ENCODE measurements around the gene UROC1. TPM values are rescaled to one million over a fixed set of nuclear protein-coding genes. Genes with fewer than 3 reads are reported as not detected.

Gene UROC1
- total and polyA plus RNA-seq, 2 experiments from 2014 or later: not detected

GRCh38 chr3:126493051-126493450 is 24.5 kb downstream of the UROC1 start (continued):
- TF ChIP-seq, protein P1, sequence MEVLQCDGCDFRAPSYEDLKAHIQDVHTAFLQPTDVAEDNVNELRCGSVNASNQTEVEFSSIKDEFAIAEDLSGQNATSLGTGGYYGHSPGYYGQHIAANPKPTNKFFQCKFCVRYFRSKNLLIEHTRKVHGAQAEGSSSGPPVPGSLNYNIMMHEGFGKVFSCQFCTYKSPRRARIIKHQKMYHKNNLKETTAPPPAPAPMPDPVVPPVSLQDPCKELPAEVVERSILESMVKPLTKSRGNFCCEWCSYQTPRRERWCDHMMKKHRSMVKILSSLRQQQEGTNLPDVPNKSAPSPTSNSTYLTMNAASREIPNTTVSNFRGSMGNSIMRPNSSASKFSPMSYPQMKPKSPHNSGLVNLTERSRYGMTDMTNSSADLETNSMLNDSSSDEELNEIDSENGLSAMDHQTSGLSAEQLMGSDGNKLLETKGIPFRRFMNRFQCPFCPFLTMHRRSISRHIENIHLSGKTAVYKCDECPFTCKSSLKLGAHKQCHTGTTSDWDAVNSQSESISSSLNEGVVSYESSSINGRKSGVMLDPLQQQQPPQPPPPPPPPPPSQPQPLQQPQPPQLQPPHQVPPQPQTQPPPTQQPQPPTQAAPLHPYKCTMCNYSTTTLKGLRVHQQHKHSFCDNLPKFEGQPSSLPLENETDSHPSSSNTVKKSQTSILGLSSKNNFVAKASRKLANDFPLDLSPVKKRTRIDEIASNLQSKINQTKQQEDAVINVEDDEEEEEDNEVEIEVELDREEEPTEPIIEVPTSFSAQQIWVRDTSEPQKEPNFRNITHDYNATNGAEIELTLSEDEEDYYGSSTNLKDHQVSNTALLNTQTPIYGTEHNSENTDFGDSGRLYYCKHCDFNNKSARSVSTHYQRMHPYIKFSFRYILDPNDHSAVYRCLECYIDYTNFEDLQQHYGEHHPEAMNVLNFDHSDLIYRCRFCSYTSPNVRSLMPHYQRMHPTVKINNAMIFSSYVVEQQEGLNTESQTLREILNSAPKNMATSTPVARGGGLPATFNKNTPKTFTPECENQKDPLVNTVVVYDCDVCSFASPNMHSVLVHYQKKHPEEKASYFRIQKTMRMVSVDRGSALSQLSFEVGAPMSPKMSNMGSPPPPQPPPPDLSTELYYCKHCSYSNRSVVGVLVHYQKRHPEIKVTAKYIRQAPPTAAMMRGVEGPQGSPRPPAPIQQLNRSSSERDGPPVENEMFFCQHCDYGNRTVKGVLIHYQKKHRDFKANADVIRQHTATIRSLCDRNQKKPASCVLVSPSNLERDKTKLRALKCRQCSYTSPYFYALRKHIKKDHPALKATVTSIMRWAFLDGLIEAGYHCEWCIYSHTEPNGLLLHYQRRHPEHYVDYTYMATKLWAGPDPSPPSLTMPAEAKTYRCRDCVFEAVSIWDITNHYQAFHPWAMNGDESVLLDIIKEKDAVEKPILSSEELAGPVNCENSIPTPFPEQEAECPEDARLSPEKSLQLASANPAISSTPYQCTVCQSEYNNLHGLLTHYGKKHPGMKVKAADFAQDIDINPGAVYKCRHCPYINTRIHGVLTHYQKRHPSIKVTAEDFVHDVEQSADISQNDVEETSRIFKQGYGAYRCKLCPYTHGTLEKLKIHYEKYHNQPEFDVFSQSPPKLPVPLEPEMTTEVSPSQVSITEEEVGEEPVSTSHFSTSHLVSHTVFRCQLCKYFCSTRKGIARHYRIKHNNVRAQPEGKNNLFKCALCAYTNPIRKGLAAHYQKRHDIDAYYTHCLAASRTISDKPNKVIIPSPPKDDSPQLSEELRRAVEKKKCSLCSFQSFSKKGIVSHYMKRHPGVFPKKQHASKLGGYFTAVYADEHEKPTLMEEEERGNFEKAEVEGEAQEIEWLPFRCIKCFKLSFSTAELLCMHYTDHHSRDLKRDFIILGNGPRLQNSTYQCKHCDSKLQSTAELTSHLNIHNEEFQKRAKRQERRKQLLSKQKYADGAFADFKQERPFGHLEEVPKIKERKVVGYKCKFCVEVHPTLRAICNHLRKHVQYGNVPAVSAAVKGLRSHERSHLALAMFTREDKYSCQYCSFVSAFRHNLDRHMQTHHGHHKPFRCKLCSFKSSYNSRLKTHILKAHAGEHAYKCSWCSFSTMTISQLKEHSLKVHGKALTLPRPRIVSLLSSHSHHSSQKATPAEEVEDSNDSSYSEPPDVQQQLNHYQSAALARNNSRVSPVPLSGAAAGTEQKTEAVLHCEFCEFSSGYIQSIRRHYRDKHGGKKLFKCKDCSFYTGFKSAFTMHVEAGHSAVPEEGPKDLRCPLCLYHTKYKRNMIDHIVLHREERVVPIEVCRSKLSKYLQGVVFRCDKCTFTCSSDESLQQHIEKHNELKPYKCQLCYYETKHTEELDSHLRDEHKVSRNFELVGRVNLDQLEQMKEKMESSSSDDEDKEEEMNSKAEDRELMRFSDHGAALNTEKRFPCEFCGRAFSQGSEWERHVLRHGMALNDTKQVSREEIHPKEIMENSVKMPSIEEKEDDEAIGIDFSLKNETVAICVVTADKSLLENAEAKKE (CRISPR knock-in tag; IDR thresholded peaks at IDR 0.05): no peak

DNA sequence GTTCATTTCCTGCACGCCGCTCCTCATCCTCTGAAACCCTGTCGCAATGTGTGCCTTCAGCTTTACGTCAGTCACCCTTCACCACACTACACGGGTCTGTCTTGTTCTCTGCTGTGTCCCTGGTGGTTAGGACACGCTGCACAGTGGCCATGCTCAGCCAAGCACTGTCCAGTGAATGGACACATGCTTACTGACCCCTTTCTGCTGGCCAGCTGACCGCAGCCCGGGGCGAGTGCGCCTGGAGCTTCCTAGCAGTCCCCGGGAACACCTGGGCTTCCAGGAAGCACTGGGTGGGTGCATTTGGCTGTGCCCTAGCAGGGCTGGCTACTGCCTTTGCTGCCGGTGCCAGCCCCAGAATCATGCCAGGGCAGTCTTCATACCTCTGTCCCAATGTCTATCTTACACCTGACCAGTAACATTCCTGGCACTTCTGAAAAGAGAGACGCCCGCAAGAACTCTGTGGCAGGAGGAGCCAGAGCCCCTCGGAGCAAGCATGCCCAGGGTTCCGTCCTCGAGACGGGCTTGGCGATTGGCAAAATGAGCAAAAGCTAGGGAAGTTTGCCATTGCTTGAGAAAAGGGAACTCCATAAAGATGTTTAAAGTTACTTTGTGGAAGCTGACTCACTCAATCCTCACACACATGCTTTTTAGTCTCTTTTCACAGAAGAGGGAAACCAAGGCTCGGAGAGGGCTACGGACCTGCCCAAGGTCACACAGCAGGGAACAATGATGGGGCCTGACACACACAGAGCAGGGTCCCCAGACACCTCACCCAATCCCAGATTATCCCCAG is 26.2 kb downstream of the UROC1 start:
- no peaks in the 10 kb centered on the region for H3K79me2 ChIP-seq (replicated peaks; ENCODE audit: insufficient read depth)
- H3K36me3 ChIP-seq (ENCODE audit: insufficient read depth): no peaks in the 10 kb centered on the region
- H3K4me3 Mint-ChIP-seq: no peak overlapping the region
- H3K4me1 Mint-ChIP-seq: peaks cover 22% of the 10 kb centered on the region
- peaks cover 14% of the 10 kb centered on the region for H3K27me3 Mint-ChIP-seq (ENCODE audit: insufficient read depth, low read depth, poor library complexity)
- no peaks in the 10 kb centered on the region for H3K27me3 ChIP-seq (ENCODE audit: insufficient read depth)
- TF ChIP-seq NANOG (IDR thresholded peaks at IDR 0.05; ENCODE audit: borderline replicate concordance): no peak
- no peak for TF ChIP-seq ZNF114 (CRISPR knock-in tag; IDR thresholded peaks at IDR 0.05)
- no peak for TF ChIP-seq ETS1 (IDR thresholded peaks at IDR 0.05)
- TF ChIP-seq EZH2phosphoT487 (IDR thresholded peaks at IDR 0.05; ENCODE audit: unreplicated experiment): no peak
- no peak overlapping the region for H2AFZ ChIP-seq
- ATAC-seq: no peak
- no peak overlapping the region for H3K4me2 ChIP-seq
- no peak for DNase-seq (ENCODE audit: low spot score)
- no peaks in the 10 kb centered on the region for H3K9me2 ChIP-seq (ENCODE audit: insufficient read depth)
- H3K27ac Mint-ChIP-seq: peak overlapping the region; percentile 24; the same call in 1 of the 2 replicates
- no peaks in the 10 kb centered on the region for H3K36me3 Mint-ChIP-seq (ENCODE audit: low read depth)
- no peak overlapping the region for H3K4me3 ChIP-seq
- no peaks in the 10 kb centered on the region for H4K20me1 ChIP-seq (replicated peaks; ENCODE audit: insufficient read depth)
- no peaks in the 10 kb centered on the region for H3K9me3 Mint-ChIP-seq
- H3K27ac ChIP-seq (ENCODE audit: low read depth): no peak overlapping the region
- no peaks in the 10 kb centered on the region for H3K4me1 ChIP-seq (ENCODE audit: insufficient read depth)
- no peaks in the 10 kb centered on the region for H3F3A ChIP-seq (replicated peaks; ENCODE audit: low read depth)
